ENCODE results near the gene GOLIM4. TPM values are rescaled to one million over a fixed set of nuclear protein-coding genes. Genes with fewer than 3 reads are reported as not detected.

The GOLIM4 gene
- total RNA-seq, 1 experiment from 2014 or later = 25.3 TPM

- H3K9ac ChIP-seq (ENCODE audit: low read length) = no peak overlapping the region
- DNase-seq (no peak), ATAC-seq (peak; percentile 9; the same call in 1 of the 2 replicates)
- no peak overlapping the region for H2AFZ ChIP-seq (ENCODE audit: low read length)
- no TSS peak for BruUV-seq (replicated peaks)
- TF ChIP-seq EZH2phosphoT487 (IDR thresholded peaks at IDR 0.05; ENCODE audit: borderline replicate concordance, low read length) (no peak), EZH2 (IDR thresholded peaks at IDR 0.05; ENCODE audit: low read length, unreplicated experiment) (no peak)
- TF ChIP-seq, protein P1, sequence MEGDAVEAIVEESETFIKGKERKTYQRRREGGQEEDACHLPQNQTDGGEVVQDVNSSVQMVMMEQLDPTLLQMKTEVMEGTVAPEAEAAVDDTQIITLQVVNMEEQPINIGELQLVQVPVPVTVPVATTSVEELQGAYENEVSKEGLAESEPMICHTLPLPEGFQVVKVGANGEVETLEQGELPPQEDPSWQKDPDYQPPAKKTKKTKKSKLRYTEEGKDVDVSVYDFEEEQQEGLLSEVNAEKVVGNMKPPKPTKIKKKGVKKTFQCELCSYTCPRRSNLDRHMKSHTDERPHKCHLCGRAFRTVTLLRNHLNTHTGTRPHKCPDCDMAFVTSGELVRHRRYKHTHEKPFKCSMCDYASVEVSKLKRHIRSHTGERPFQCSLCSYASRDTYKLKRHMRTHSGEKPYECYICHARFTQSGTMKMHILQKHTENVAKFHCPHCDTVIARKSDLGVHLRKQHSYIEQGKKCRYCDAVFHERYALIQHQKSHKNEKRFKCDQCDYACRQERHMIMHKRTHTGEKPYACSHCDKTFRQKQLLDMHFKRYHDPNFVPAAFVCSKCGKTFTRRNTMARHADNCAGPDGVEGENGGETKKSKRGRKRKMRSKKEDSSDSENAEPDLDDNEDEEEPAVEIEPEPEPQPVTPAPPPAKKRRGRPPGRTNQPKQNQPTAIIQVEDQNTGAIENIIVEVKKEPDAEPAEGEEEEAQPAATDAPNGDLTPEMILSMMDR (conservative IDR thresholded peaks at IDR 0.05; ENCODE audit: low read depth, low read length) = no peak
- H3K36me3 ChIP-seq (ENCODE audit: low read depth, low read length) = no peaks in the 10 kb centered on the region
- POLR2A ChIA-PET (ENCODE audit: unreplicated experiment) = no interaction called here
- H3K27ac ChIP-seq (ENCODE audit: low read length) = no peak overlapping the region
- no peaks in the 10 kb centered on the region for H3K79me2 ChIP-seq (ENCODE audit: low read length)
- H3F3A ChIP-seq (ENCODE audit: low read length, unreplicated experiment) = no peaks in the 10 kb centered on the region
- intact Hi-C loops (cut with micrococcal nuclease) = loop anchor here (2.0 kb wide), 2 partner anchors 43 to 73 kb away; partner anchors contain the start of gene GOLIM4
- H4K20me1 ChIP-seq (ENCODE audit: low read length) = no peaks in the 10 kb centered on the region
- no peaks in the 10 kb centered on the region for H3K27me3 ChIP-seq (ENCODE audit: low read length)
- H3K4me2 ChIP-seq (ENCODE audit: low read length) = no peak overlapping the region
- H3K9me2 ChIP-seq (replicated peaks; ENCODE audit: low read length) = no peaks in the 10 kb centered on the region
- no peaks in the 10 kb centered on the region for H3K4me1 ChIP-seq (ENCODE audit: insufficient read depth, low read length)
- CTCF ChIA-PET = interaction anchor here (0.7 kb wide), 1 partner anchor 114 kb away, joined by 3 read pairs; no protein-coding TSS in a partner anchor
- H3K9me3 ChIP-seq (ENCODE audit: low read length) = no peaks in the 10 kb centered on the region
- no peak overlapping the region for H3K4me3 ChIP-seq (ENCODE audit: low read length)
Observed at GRCh38 chr3:168051531-168052471, 43.9 kb downstream of the GOLIM4 start.

DNA sequence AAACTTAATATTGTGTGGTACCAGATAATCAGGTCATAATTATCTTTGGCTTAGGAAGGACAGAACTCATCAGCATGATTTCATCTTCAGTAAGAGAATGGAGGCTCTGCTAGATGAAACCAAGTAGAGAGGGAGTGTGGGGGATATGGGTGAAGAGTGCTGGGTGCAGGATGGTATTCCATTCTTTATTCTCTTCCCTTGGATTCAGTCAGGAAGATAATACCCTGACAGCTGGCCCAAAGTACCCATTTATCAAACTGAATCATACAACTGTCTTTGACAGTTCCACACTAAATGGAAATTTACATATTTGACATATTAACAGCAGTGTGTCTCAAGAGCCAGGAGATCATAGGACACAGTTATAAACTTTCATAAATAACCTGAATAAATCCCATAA is 44.7 kb downstream of the GOLIM4 start:
- H3K4me2 ChIP-seq (ENCODE audit: low read length) = no peak overlapping the region
- intact Hi-C loops (cut with micrococcal nuclease) = no loop called here
- H2AFZ ChIP-seq (ENCODE audit: low read length) = no peak overlapping the region
- no peaks in the 10 kb centered on the region for H3K79me2 ChIP-seq (ENCODE audit: low read length)
- DNase-seq (no peak), ATAC-seq (no peak)
- no peak overlapping the region for H3K27ac ChIP-seq (ENCODE audit: low read length)
- ChIA-PET CTCF (no interaction called here), POLR2A (ENCODE audit: unreplicated experiment) (no interaction called here)
- no peaks in the 10 kb centered on the region for H3K4me1 ChIP-seq (ENCODE audit: insufficient read depth, low read length)
- no peaks in the 10 kb centered on the region for H3K9me3 ChIP-seq (ENCODE audit: low read length)
- no peaks in the 10 kb centered on the region for H3K9me2 ChIP-seq (replicated peaks; ENCODE audit: low read length)
- no peak overlapping the region for H3K4me3 ChIP-seq (ENCODE audit: low read length)
- H3K36me3 ChIP-seq (ENCODE audit: low read depth, low read length) = no peaks in the 10 kb centered on the region
- no peaks in the 10 kb centered on the region for H3F3A ChIP-seq (ENCODE audit: low read length, unreplicated experiment)
- H3K9ac ChIP-seq (ENCODE audit: low read length) = no peak overlapping the region
- no peaks in the 10 kb centered on the region for H3K27me3 ChIP-seq (ENCODE audit: low read length)
- TF ChIP-seq EZH2phosphoT487 (IDR thresholded peaks at IDR 0.05; ENCODE audit: borderline replicate concordance, low read length) (no peak), EZH2 (IDR thresholded peaks at IDR 0.05; ENCODE audit: low read length, unreplicated experiment) (no peak)
- TF ChIP-seq, protein P1 (conservative IDR thresholded peaks at IDR 0.05; ENCODE audit: low read depth, low read length) = no peak
- no TSS peak for BruUV-seq (replicated peaks)
- no peaks in the 10 kb centered on the region for H4K20me1 ChIP-seq (ENCODE audit: low read length)
